ENCODE data around the gene PRRG4.
"Not testable (repeated sequence)": the region's sequence is repeated elsewhere in the genome, so short reads cannot be mapped to it uniquely, and the experiment has no call there.

GRCh38 chr11:32823617-32824016 lies 6.1 kb upstream of the PRRG4 start:
- TF ChIP-seq CTCF (IDR thresholded peaks at IDR 0.05; ENCODE audit: low read depth, low read length); EZH2phosphoT487 (IDR thresholded peaks at IDR 0.05; ENCODE audit: low read depth): not testable (repeated sequence)

All from OCI-LY3 (cell line).